GM23338 (cell line): ENCODE results near the gene ZBTB25.

ENCODE experiments used
- CREB1 ChIP-seq: fragments of 250-450 bp; sonication (Bioruptor Pico); IDR thresholded peaks from 2 replicates; pipeline ENCODE4 v1.5.0; 2020; ENCODE audit warnings: low read depth, mild to moderate bottlenecking, moderate library complexity
- CTCF ChIP-seq, 2 experiments: fragments of 200-600 bp in 1 of 2; sonication (generic) in 1 of 2; conservative IDR thresholded peaks; 2 replicates each; pipeline versions ENCODE4 v1.5.1 to v1.6.1; 2016 to 2017; ENCODE audit warnings: antibody characterized with exemption in 2 of 2, low read depth in 2 of 2, mild to moderate bottlenecking in 2 of 2, moderate library complexity in 1 of 2
- EZH2 ChIP-seq: fragments of 200-600 bp; sonication (generic); IDR thresholded peaks from one replicate; pipeline ENCODE4 v1.8.0; 2017; ENCODE audit warnings: antibody characterized with exemption, mild to moderate bottlenecking, low read depth; ENCODE audit not compliant: unreplicated experiment
- EZH2phosphoT487 ChIP-seq: fragments of 200-600 bp; sonication (generic); IDR thresholded peaks from one replicate; pipeline ENCODE4 v1.8.1; 2018; ENCODE audit warnings: antibody characterized with exemption; ENCODE audit not compliant: unreplicated experiment
- JUNB ChIP-seq: IDR thresholded peaks from one replicate; pipeline ENCODE4 v1.6.1; 2016; ENCODE audit warnings: antibody characterized with exemption; ENCODE audit not compliant: unreplicated experiment
- POLR2AphosphoS5 ChIP-seq: IDR thresholded peaks from 2 replicates; pipeline ENCODE4 v1.6.1; 2016; ENCODE audit warnings: antibody characterized with exemption, low read depth
- STAT1 ChIP-seq: IDR thresholded peaks from one replicate; pipeline ENCODE4 v1.6.1; 2016; ENCODE audit warnings: antibody characterized with exemption; ENCODE audit not compliant: unreplicated experiment
- ZNF114 ChIP-seq: fragments of 250-450 bp; sonication (Bioruptor Pico); IDR thresholded peaks from 2 replicates; pipeline ENCODE4 v1.5.0; 2020; ENCODE audit warnings: mild to moderate bottlenecking, moderate library complexity
- ZNF331 ChIP-seq: fragments of 250-450 bp; sonication (Bioruptor Pico); IDR thresholded peaks from 2 replicates; pipeline ENCODE4 v1.5.0; 2020; ENCODE audit warnings: low read depth, mild to moderate bottlenecking, moderate library complexity
- TF ChIP-seq, protein P1 (sequence below): IDR thresholded peaks from one replicate; pipeline ENCODE4 v1.6.1; 2018; ENCODE audit warnings: antibody characterized with exemption; ENCODE audit not compliant: unreplicated experiment
- TF ChIP-seq, protein P2 (sequence below): IDR thresholded peaks from 2 replicates; pipeline ENCODE4 v1.6.1; 2016; ENCODE audit warnings: antibody characterized with exemption

GRCh38 chr14:64476438-64476837, 27.2 kb downstream of the ZBTB25 start:
- TF ChIP-seq CTCF (conservative IDR thresholded peaks at IDR 0.05; ENCODE audit: low read depth in 2 of 2) (no peak), POLR2AphosphoS5 (no peak), EZH2 (no peak), EZH2phosphoT487 (no peak), JUNB (no peak), ZNF331 (CRISPR knock-in tag) (no peak), CREB1 (CRISPR knock-in tag) (no peak), STAT1 (no peak), ZNF114 (CRISPR knock-in tag) (no peak)
- TF ChIP-seq, protein P1, sequence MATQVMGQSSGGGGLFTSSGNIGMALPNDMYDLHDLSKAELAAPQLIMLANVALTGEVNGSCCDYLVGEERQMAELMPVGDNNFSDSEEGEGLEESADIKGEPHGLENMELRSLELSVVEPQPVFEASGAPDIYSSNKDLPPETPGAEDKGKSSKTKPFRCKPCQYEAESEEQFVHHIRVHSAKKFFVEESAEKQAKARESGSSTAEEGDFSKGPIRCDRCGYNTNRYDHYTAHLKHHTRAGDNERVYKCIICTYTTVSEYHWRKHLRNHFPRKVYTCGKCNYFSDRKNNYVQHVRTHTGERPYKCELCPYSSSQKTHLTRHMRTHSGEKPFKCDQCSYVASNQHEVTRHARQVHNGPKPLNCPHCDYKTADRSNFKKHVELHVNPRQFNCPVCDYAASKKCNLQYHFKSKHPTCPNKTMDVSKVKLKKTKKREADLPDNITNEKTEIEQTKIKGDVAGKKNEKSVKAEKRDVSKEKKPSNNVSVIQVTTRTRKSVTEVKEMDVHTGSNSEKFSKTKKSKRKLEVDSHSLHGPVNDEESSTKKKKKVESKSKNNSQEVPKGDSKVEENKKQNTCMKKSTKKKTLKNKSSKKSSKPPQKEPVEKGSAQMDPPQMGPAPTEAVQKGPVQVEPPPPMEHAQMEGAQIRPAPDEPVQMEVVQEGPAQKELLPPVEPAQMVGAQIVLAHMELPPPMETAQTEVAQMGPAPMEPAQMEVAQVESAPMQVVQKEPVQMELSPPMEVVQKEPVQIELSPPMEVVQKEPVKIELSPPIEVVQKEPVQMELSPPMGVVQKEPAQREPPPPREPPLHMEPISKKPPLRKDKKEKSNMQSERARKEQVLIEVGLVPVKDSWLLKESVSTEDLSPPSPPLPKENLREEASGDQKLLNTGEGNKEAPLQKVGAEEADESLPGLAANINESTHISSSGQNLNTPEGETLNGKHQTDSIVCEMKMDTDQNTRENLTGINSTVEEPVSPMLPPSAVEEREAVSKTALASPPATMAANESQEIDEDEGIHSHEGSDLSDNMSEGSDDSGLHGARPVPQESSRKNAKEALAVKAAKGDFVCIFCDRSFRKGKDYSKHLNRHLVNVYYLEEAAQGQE, result no peak
- TF ChIP-seq, protein P2, sequence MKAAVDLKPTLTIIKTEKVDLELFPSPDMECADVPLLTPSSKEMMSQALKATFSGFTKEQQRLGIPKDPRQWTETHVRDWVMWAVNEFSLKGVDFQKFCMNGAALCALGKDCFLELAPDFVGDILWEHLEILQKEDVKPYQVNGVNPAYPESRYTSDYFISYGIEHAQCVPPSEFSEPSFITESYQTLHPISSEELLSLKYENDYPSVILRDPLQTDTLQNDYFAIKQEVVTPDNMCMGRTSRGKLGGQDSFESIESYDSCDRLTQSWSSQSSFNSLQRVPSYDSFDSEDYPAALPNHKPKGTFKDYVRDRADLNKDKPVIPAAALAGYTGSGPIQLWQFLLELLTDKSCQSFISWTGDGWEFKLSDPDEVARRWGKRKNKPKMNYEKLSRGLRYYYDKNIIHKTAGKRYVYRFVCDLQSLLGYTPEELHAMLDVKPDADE, result no peak
